OCI-M2 (cell line): ENCODE results near the gene FAAP100.

Experiments
- DNase-seq: peaks from one replicate; lab custom pipeline; 2025; ENCODE audit not compliant: unreplicated experiment; lab: John Stamatoyannopoulos, UW

FAAP100 gene

GRCh38 chr17:81492202-81492601 lies 60.0 kb downstream of the FAAP100 start:
- no peak for DNase-seq

- DNase-seq: no peak
Measured at GRCh38 chr17:81491761-81492160, 60.4 kb downstream of the FAAP100 start.

- DNase-seq: no peak
Measured at GRCh38 chr17:81491181-81491581, 61.0 kb downstream of the FAAP100 start.

- no peak for DNase-seq
Measured at GRCh38 chr17:81489998-81490992, 61.9 kb downstream of the FAAP100 start.
